IPS-NIHi7 (cell line): Measurements from ENCODE around the gene MED26.
"Not testable (repeated sequence)": the region's sequence is repeated elsewhere in the genome, so short reads cannot be mapped to it uniquely, and the experiment has no call there.

Source experiments
- DNase-seq: peaks from one replicate; pipeline ENCODE4 v3.0.0; 2012; ENCODE audit warnings: mixed read lengths; ENCODE audit errors: extremely low spot score

MED26 gene, protein sequence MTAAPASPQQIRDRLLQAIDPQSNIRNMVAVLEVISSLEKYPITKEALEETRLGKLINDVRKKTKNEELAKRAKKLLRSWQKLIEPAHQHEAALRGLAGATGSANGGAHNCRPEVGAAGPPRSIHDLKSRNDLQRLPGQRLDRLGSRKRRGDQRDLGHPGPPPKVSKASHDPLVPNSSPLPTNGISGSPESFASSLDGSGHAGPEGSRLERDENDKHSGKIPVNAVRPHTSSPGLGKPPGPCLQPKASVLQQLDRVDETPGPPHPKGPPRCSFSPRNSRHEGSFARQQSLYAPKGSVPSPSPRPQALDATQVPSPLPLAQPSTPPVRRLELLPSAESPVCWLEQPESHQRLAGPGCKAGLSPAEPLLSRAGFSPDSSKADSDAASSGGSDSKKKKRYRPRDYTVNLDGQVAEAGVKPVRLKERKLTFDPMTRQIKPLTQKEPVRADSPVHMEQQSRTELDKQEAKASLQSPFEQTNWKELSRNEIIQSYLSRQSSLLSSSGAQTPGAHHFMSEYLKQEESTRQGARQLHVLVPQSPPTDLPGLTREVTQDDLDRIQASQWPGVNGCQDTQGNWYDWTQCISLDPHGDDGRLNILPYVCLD

GRCh38 chr19:16628183-16628983, at the start of gene MED26:
TSS of gene MED26 (minus strand) at chr19:16628204. CDS start at chr19:16627943, 261 bp downstream.
- peak; percentile 99 for DNase-seq

- DNase-seq = no peak
Measured at GRCh38 chr19:16677055-16677454, 49.1 kb upstream of the MED26 start.

- no peak for DNase-seq
Measured at GRCh38 chr19:16676101-16676798, 48.2 kb upstream of the MED26 start.

DNA sequence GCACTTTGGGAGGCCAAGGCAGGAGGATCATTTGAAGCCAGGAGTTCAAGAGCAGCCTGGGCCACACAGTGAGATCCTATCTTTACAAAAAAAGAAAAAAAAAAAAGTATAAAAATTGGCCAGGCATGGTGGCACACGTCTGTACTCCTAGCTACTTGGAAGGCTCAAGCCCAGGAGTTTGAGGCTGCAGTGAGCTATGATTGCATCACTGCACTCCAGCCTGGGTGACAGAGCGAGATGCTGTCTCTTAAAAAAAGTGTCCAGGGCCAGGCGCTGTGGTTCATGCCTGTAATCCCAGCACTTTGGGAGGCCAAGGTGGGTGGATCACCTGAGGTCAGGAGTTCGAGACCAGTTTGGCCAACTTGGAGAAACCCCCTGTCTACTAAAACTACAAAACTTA, 45.8 kb upstream of the MED26 start:
- not testable (repeated sequence) for DNase-seq

- no peak for DNase-seq
Measured at GRCh38 chr19:16673231-16673630, 45.2 kb upstream of the MED26 start.

DNA sequence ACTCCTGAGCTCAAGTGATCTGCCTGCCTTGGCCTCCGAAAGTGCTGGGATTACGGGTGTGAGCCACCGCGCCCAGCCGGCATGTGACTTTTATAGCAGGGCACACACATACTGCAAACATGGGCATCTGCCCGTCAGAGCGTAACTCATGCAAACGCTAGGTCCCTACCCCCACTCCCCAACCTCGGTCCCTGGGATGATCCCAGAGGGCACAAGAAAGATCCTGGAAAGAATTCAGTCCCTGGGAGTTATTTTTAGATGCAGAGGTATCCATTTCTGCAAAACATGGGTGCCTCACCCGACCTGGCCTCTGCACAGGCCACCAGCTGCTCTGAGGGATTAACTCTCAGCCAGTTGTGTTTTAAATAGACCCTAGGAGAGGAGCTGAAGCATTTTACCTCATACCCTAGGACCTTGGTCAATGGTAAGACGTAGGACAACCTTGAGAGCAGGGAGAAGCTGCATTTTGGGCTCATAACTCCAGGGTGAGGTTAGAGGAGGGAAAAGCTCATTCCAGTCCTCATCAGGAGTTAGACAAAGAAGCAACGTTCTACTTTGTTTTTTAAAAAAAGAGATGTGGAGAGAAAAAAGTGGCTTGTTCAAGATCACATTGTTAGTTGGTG, 43.8 kb upstream of the MED26 start:
- DNase-seq = no peak

- DNase-seq = no peak
Measured at GRCh38 chr19:16670291-16670690, 42.3 kb upstream of the MED26 start.

- not testable (repeated sequence) for DNase-seq
Measured at GRCh38 chr19:16668702-16669101, 40.7 kb upstream of the MED26 start.

GRCh38 chr19:16668176-16668575, 40.2 kb upstream of the MED26 start:
- DNase-seq = no peak

DNA sequence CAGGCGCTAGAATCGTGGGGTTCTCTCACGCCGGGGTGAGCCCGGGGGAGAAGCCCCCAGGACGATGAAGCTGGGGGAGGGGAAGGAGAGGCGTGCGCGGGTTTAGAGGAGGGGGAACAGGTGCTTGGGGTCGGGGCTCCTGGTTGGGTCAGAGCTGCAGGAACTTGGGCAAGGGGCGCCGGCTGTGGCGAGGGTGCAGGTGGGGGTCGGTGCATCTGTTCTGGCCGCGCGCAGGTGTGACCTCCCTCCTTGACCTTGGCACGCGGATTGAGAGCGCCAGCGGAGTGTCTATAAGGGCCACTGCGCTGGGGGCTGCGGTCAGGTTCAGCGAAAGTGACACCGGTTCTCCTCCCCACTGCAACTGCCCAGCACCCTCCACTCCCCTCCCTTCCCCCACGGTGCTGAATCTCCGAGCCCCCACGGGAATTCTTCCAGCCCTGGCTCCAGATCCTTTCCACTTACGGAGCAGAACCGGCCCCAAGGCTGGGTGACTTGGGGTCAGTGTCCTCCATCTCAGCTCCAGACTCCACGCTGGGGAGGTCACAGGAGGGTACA, 33.6 kb upstream of the MED26 start:
- DNase-seq = peak; percentile 22

DNA sequence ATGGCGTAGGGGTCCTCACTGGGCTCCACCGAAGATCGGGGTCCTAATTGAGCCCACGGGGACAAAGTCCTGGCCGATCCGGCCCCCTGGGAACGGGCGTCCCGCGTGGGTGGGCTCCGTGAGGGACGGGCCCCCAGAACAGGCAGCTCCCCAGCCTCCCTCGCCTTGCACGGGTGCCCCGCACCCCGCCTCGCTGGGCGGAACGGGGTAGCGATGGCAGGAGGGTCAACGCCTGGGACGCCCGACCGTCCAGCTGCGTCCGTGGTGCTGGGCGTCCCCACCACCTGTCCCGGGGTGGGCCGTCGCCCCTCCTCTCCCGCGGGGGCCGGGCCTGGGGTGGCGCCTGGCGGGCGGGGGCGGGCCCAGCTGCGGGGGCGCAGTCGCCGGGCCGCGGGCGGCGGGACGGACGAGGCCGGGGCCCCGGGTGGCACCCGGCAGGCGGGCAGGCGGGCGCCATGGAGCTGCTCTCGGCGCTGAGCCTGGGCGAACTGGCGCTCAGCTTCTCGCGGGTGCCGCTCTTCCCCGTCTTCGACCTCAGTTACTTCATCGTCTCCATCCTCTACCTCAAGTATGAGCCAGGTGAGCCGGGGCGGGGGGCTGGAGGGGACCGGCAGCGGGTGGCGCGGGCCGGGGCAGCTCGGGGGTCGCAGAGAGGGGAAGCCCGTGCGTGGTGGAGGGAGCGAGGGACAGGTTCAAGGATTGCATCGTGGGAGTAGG, 32.9 kb upstream of the MED26 start, which contains the start of gene TMEM38A:
Gene TMEM38A (plus strand): TSS at position 377 of the 717 bp plus-strand sequence. CDS start 79 bp downstream, at position 456.
- DNase-seq = peak; percentile 64

DNA sequence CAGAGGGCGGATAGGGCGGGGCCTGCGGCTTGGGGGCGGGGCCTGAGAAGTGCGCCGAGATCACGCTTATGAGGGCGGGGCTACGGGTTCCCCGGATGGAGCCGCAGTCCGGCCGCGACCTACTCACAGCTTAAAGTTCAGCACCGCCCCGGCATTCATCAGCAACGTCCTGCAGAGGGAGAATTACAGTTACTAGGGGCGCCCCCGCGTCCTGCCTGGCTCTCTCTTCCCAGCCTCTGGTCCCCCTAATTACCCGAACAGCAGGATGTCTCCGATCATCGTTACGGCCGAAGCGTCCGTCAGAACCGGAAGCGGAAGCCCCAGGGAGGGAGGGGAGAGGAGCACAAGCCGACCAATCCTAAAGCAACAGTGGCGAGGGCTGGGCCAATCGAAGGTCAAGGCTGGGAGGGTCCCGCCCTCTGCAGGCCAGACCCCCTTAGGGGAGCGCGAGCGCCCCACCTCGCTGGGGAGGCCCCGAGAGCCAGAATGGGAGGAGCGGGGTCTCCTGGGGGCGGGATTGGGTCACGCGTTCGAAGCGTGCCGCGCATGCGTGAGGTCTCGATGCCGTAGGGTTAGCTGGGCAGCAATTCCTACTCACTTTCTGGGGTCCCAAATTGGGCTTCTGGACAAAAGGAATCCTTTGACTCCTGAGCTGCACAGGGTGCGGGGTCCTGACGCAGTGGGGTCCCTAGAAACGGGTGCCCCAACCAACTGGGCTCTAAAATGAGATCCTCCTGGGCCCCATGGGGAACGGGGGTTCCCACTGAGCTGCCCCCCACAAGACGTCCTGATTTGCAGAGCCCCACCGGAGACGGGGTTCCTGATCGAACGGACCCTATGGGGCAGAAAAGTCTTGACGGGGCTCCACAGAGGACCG, 32.1 kb upstream of the MED26 start, which contains the start of gene SMIM7:
Gene SMIM7 (minus strand): TSS at position 313 of the 877 bp plus-strand sequence. CDS start 34 bp downstream, at position 279.
- peak; percentile 100 for DNase-seq

GRCh38 chr19:16659464-16659831, 31.4 kb upstream of the MED26 start:
- DNase-seq = no peak

- no peak for DNase-seq
Measured at GRCh38 chr19:16657384-16657783, 29.4 kb upstream of the MED26 start.

GRCh38 chr19:16655727-16656126, 27.7 kb upstream of the MED26 start:
- no peak for DNase-seq

GRCh38 chr19:16654627-16655026, 26.6 kb upstream of the MED26 start:
- no peak for DNase-seq

GRCh38 chr19:16654140-16654539, 26.1 kb upstream of the MED26 start:
- peak; percentile 54 for DNase-seq

DNA sequence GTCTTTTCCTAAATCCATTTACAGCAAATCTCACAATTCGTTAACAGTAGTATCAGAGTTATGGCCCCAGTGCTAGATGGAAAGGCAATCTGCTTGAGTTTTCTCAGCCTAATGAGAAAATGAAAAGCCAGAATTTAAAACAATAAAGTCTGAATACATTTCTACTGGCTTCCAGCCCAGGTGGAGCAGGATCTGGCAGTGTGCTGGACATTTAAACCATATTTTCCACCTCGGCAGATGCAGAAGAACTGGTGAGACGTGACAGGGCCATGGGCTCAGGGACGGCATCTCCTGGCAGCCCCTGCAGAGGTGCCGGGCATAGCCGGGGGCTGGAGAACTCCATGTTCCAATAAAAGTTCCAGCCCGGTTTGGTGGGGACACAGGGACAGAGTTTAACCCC, 24.9 kb upstream of the MED26 start:
- DNase-seq = no peak
